Nephron progenitor cell (in vitro differentiated cells): Measurements from ENCODE around the gene MAP2K6.

Experiments
- DNase-seq: peaks from one replicate; pipeline ENCODE4 v3.0.0; 2021
- H3K27ac Mint-ChIP-seq: 2 replicates; pipeline ENCODE4 v1.8.0; 2021; ENCODE audit warnings: mild to moderate bottlenecking, moderate library complexity, mixed read lengths
- H3K27me3 Mint-ChIP-seq: 2 replicates; pipeline ENCODE4 v1.8.0; 2021; ENCODE audit warnings: mild to moderate bottlenecking, low read depth, mixed read lengths; ENCODE audit not compliant: poor library complexity
- H3K36me3 Mint-ChIP-seq: 2 replicates; pipeline ENCODE4 v1.8.0; 2021; ENCODE audit warnings: low read depth, mixed read lengths
- H3K4me1 Mint-ChIP-seq: 2 replicates; pipeline ENCODE4 v1.8.0; 2021; ENCODE audit warnings: mixed read lengths
- H3K4me3 Mint-ChIP-seq: 2 replicates; pipeline ENCODE4 v1.8.0; 2021; ENCODE audit warnings: mild to moderate bottlenecking, moderate library complexity, mixed read lengths
- H3K9me3 Mint-ChIP-seq: 2 replicates; pipeline ENCODE4 v1.8.0; 2021; ENCODE audit warnings: mild to moderate bottlenecking, moderate library complexity, mixed read lengths
- TF ChIP-seq, protein P1 (sequence below): fragments of 200-600 bp; sonication (generic); IDR thresholded peaks from 2 replicates; pipeline ENCODE4 v1.5.0; 2021; ENCODE audit warnings: antibody characterized with exemption

MAP2K6 gene

DNA sequence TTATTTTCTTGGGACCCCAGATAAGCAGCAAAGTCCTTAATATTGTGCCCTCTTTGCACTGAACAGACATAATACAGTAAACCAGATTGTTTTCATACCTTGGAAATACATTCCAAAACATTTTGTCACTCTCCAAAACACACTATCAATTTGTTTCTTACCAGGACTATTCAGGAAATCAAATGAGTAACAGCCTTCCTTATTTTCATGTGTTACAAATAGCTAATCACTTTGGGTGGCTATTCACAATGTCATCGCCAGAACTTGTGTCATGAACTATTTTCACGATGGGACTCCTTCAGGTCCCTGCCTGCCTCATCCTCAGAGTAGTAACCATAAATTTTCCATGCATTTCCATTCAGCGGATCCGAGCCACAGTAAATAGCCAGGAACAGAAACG, 104.5 kb downstream of the MAP2K6 start:
- Mint-ChIP-seq H3K36me3 (peaks cover 94% of the 10 kb centered on the region), H3K4me1 (no peaks in the 10 kb centered on the region), H3K27ac (no peak overlapping the region), H3K9me3 (peaks cover 12% of the 10 kb centered on the region), H3K4me3 (no peak overlapping the region), H3K27me3 (no peaks in the 10 kb centered on the region)
- TF ChIP-seq, protein P1, sequence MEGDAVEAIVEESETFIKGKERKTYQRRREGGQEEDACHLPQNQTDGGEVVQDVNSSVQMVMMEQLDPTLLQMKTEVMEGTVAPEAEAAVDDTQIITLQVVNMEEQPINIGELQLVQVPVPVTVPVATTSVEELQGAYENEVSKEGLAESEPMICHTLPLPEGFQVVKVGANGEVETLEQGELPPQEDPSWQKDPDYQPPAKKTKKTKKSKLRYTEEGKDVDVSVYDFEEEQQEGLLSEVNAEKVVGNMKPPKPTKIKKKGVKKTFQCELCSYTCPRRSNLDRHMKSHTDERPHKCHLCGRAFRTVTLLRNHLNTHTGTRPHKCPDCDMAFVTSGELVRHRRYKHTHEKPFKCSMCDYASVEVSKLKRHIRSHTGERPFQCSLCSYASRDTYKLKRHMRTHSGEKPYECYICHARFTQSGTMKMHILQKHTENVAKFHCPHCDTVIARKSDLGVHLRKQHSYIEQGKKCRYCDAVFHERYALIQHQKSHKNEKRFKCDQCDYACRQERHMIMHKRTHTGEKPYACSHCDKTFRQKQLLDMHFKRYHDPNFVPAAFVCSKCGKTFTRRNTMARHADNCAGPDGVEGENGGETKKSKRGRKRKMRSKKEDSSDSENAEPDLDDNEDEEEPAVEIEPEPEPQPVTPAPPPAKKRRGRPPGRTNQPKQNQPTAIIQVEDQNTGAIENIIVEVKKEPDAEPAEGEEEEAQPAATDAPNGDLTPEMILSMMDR = no peak
- no peak for DNase-seq

DNA sequence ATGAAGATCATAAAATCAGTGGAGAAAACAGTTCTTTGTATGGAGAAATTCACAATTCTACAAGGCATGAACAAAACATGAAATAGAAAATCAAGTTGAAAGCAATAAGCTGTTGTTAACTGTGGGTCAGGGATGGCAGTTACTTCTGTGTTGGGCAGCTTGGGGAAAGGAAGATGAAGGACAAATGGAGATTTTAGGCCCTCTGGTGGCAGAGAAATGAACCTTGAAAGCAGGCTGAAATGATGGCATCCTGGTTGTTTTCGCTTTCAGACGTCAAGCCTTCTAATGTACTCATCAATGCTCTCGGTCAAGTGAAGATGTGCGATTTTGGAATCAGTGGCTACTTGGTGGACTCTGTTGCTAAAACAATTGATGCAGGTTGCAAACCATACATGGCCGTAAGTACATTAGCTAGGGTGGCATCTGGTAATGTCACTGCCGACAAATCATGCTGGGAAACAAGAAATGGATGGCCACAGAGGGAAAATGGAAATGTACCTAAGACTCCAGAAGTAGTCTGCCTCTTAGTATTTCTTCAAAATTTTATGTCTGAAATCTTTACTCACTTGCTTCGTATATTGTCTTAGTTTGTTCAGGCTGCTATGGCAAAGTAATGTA, 108.9 kb downstream of the MAP2K6 start:
- no peaks in the 10 kb centered on the region for H3K27me3 Mint-ChIP-seq
- H3K36me3 Mint-ChIP-seq = peaks cover 98% of the 10 kb centered on the region
- TF ChIP-seq, protein P1 = peak; percentile 61
- H3K4me1 Mint-ChIP-seq = no peaks in the 10 kb centered on the region
- DNase-seq = peak; percentile 16
- H3K27ac Mint-ChIP-seq = no peak overlapping the region
- H3K4me3 Mint-ChIP-seq = no peak overlapping the region
- H3K9me3 Mint-ChIP-seq = peaks cover 3% of the 10 kb centered on the region

DNA sequence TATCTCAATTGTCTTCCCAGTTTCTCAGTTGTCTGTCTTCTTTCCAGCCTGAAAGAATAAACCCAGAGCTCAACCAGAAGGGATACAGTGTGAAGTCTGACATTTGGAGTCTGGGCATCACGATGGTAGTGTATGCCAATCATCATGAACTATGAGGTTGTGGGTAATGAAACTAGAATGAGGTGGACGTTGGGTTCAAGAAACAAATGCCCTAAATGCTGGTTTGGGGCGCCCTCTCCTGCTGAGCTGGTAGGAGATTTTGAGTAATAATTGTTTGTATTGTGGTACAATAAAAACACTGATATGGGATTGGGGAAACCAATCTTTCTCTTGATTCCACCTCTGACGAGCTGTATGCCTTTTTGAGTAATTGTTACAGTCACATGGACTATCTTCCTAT, 110.4 kb downstream of the MAP2K6 start:
- H3K4me3 Mint-ChIP-seq = no peak overlapping the region
- H3K4me1 Mint-ChIP-seq = no peaks in the 10 kb centered on the region
- DNase-seq = no peak
- H3K27ac Mint-ChIP-seq = no peak overlapping the region
- TF ChIP-seq, protein P1 = no peak
- no peaks in the 10 kb centered on the region for H3K27me3 Mint-ChIP-seq
- H3K36me3 Mint-ChIP-seq = peaks cover 95% of the 10 kb centered on the region
- peaks cover 3% of the 10 kb centered on the region for H3K9me3 Mint-ChIP-seq

DNA sequence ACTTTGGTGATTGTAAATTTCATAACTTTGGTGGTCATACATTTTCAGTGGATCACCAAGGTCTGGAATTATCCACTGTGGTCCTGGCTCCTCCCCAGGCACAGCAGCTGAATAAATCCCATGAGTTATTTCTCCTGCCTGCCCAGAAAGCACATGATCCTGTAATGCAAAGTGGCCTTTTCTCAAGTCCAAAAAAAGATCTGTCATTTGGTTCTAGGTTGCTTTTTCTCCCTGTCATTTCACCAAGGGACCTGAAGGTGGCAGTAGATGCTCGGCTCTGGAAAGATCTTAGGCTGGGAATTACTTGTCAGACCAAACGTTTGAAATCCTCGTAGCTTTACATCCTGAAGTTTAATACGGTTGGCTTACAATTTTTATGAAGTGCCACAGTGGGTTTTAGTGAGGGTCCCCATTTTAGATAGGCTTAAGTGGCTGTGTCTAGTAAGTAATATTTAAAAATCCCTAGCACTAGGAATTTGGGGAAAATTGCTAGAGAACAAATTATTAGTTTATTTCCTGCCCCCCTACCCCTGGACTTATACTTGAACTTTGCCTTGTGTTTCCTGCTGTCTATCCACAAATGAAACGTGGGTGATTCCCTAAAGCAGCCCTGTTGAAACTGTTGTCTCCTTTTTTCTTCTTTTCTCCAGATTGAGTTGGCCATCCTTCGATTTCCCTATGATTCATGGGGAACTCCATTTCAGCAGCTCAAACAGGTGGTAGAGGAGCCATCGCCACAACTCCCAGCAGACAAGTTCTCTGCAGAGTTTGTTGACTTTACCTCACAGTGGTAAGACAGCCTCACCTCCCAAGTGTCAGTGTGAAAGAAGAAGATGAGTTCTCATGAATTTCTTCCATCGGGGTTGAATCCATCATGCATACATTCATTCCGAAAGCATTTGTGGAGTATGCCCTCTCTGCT, 111.7 kb downstream of the MAP2K6 start:
- no peaks in the 10 kb centered on the region for H3K4me1 Mint-ChIP-seq
- TF ChIP-seq, protein P1 = peak; percentile 77
- H3K27me3 Mint-ChIP-seq = no peaks in the 10 kb centered on the region
- peaks cover 95% of the 10 kb centered on the region for H3K36me3 Mint-ChIP-seq
- peaks cover 3% of the 10 kb centered on the region for H3K9me3 Mint-ChIP-seq
- no peak overlapping the region for H3K4me3 Mint-ChIP-seq
- peak; percentile 35 for DNase-seq
- H3K27ac Mint-ChIP-seq = no peak overlapping the region

DNA sequence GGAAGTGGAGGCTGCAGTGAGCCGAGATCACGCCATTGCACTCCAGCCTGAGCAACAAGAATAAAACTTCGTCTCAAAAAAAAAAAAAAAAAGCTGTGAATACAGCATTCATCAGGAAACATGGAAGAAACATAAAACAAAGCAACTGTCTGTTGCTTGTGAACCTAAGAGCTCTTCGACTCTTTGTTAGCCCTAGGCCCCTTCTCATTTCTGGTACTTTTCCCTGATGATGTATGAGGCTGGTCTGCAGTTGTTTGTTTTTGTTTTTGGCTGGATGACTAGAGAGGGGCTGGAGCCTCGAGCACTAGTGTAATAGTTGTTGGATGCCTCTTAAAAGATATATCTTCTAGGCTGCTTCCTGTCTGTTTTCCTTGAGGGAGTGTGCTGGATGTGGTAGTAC, 113.5 kb downstream of the MAP2K6 start:
- Mint-ChIP-seq H3K9me3 (peaks cover 3% of the 10 kb centered on the region), H3K36me3 (peaks cover 93% of the 10 kb centered on the region), H3K27me3 (no peaks in the 10 kb centered on the region), H3K27ac (no peak overlapping the region), H3K4me3 (no peak overlapping the region), H3K4me1 (no peaks in the 10 kb centered on the region)
- no peak for DNase-seq
- TF ChIP-seq, protein P1 = no peak
